ENCODE data around the gene ADAMTS12. TPM values are rescaled to one million over a fixed set of nuclear protein-coding genes. Genes with fewer than 3 reads are reported as not detected.

Gene ADAMTS12
- total RNA-seq, 1 donor from 2014 or later, result 0.54 TPM

- no peaks in the 10 kb centered on the region for H3K9me3 Mint-ChIP-seq (ENCODE audit: unreplicated experiment)
- H3K4me3 Mint-ChIP-seq (ENCODE audit: unreplicated experiment), result no peak overlapping the region
- no peaks in the 10 kb centered on the region for H3K36me3 Mint-ChIP-seq (ENCODE audit: unreplicated experiment)
- TF ChIP-seq, protein P1, sequence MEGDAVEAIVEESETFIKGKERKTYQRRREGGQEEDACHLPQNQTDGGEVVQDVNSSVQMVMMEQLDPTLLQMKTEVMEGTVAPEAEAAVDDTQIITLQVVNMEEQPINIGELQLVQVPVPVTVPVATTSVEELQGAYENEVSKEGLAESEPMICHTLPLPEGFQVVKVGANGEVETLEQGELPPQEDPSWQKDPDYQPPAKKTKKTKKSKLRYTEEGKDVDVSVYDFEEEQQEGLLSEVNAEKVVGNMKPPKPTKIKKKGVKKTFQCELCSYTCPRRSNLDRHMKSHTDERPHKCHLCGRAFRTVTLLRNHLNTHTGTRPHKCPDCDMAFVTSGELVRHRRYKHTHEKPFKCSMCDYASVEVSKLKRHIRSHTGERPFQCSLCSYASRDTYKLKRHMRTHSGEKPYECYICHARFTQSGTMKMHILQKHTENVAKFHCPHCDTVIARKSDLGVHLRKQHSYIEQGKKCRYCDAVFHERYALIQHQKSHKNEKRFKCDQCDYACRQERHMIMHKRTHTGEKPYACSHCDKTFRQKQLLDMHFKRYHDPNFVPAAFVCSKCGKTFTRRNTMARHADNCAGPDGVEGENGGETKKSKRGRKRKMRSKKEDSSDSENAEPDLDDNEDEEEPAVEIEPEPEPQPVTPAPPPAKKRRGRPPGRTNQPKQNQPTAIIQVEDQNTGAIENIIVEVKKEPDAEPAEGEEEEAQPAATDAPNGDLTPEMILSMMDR (IDR thresholded peaks at IDR 0.05; ENCODE audit: partially characterized antibody, unreplicated experiment), result no peak
- H3K27ac Mint-ChIP-seq (ENCODE audit: unreplicated experiment), result no peak overlapping the region
- no peaks in the 10 kb centered on the region for H3K27me3 Mint-ChIP-seq (ENCODE audit: unreplicated experiment)
- no peak for DNase-seq
- no peaks in the 10 kb centered on the region for H3K4me1 Mint-ChIP-seq (ENCODE audit: low read depth, unreplicated experiment)
Measured at GRCh38 chr5:33801292-33801691, 90.5 kb downstream of the ADAMTS12 start.

DNA sequence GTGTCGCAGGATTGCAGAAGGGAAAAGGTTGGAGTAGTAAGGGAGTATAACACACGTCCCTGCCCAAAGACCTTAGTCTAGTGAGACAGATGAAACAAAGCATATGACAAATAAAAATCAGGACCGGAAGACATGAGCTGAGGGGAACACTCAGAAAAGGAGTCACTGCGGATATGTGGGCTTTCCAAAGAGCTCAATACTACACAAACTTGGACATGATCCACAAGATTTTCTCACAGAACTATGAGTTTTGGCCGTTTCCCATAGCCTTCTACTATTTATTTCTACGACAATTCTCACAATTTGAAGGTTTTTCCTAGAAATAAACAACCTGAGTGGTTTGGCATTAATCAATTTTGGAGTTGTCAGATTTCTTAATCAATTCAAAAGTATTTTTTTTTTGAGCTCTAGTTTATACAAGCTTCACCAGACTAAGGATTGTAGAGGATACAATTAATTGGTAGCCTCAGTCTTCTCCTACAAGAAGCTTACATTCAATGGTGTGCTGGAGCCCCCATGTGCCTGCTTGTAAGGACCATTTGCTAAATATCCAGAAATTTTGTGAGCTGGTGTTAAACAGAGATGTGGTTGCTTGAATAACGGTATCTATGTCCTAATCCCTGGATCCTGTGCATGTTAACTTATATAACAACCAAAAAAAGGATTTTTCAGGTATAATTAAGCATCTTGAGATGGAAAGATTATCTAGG is 91.4 kb downstream of the ADAMTS12 start:
- H3K27me3 Mint-ChIP-seq (ENCODE audit: unreplicated experiment), result no peaks in the 10 kb centered on the region
- no peaks in the 10 kb centered on the region for H3K9me3 Mint-ChIP-seq (ENCODE audit: unreplicated experiment)
- DNase-seq, result no peak
- no peaks in the 10 kb centered on the region for H3K4me1 Mint-ChIP-seq (ENCODE audit: low read depth, unreplicated experiment)
- H3K36me3 Mint-ChIP-seq (ENCODE audit: unreplicated experiment), result no peaks in the 10 kb centered on the region
- no peak overlapping the region for H3K27ac Mint-ChIP-seq (ENCODE audit: unreplicated experiment)
- H3K4me3 Mint-ChIP-seq (ENCODE audit: unreplicated experiment), result no peak overlapping the region
- TF ChIP-seq, protein P1 (IDR thresholded peaks at IDR 0.05; ENCODE audit: partially characterized antibody, unreplicated experiment), result no peak

GRCh38 chr5:33795496-33795895 is 96.3 kb downstream of the ADAMTS12 start:
- no peaks in the 10 kb centered on the region for H3K36me3 Mint-ChIP-seq (ENCODE audit: unreplicated experiment)
- no peaks in the 10 kb centered on the region for H3K4me1 Mint-ChIP-seq (ENCODE audit: low read depth, unreplicated experiment)
- no peak overlapping the region for H3K4me3 Mint-ChIP-seq (ENCODE audit: unreplicated experiment)
- H3K27me3 Mint-ChIP-seq (ENCODE audit: unreplicated experiment), result no peaks in the 10 kb centered on the region
- no peak overlapping the region for H3K27ac Mint-ChIP-seq (ENCODE audit: unreplicated experiment)
- TF ChIP-seq, protein P1 (IDR thresholded peaks at IDR 0.05; ENCODE audit: partially characterized antibody, unreplicated experiment), result no peak
- DNase-seq, result no peak
- H3K9me3 Mint-ChIP-seq (ENCODE audit: unreplicated experiment), result no peaks in the 10 kb centered on the region

DNA sequence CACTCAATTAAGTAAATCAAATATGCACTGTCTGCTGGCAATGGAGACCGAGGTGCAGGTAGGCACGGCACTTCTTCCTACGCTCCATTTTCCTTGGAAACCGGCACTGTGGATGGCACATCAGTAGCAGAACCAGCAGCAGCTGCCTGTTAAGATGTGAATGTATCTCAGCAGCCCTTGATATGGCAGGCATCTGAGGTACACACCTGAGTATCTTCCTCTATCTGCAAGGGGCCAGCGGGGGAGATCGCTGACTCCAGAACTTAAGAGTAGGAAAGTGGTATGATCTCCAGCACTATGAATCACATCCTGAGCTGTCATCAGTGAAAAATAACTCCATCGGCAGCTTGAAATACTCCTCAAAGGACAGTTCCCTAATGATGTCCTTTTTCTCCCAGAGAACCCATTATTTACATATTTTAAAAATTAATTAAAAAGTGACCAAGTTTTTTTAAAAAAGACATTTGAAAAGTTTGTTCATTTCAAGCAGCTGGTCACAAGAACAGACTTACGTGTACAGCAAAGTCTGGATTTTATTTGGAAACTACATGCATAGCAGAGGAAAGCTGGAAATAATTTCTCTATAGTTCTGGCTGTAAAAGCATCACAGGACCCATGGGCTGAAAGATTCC is 97.1 kb downstream of the ADAMTS12 start:
- no peaks in the 10 kb centered on the region for H3K4me1 Mint-ChIP-seq (ENCODE audit: low read depth, unreplicated experiment)
- H3K9me3 Mint-ChIP-seq (ENCODE audit: unreplicated experiment), result no peaks in the 10 kb centered on the region

More for the DNA sequence above, 97.1 kb downstream of the ADAMTS12 start:
- Mint-ChIP-seq H3K36me3 (ENCODE audit: unreplicated experiment) (no peaks in the 10 kb centered on the region), H3K4me3 (ENCODE audit: unreplicated experiment) (no peak overlapping the region), H3K27me3 (ENCODE audit: unreplicated experiment) (no peaks in the 10 kb centered on the region), H3K27ac (ENCODE audit: unreplicated experiment) (no peak overlapping the region)
- TF ChIP-seq, protein P1 (IDR thresholded peaks at IDR 0.05; ENCODE audit: partially characterized antibody, unreplicated experiment), result no peak
- DNase-seq, result no peak
